Measurements from ENCODE around the gene RBM20.
"Not testable (repeated sequence)": the region's sequence is repeated elsewhere in the genome, so short reads cannot be mapped to it uniquely, and the experiment has no call there.

RBM20 gene

DNA sequence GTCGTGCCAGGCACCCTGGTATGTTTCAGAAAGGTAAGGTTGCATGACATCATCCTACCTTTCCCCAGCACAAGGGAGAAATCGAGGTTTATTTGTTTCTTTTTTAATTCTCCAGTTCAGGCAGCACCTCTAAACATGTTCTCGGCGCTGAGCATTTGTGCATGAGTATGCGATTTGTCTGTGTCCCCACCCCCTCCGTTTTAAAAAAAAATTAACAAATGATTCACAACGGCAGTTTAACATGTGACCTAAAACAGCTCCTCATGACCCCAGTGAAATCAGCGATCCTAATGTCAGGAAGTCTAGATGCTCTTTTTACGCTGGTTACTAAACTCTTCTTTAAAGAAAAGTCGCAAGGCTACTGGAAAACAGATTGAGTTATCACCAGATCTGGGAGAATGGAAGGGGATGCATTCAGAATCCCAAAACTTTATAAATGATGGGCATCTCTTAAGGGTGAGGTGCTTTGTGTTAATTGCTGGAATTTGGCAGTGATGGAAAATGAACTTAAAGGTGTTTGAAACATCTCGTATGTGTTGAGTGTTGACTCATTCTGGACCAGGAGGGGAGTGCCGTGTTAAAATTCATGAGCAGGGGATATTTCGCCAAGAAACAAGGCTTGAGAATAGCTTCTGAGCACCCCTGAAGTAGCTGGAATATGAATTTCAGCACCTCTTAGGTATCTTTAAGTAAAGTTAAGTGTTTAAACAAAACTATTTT, 120.8 kb downstream of the RBM20 start:
- no peak for DNase-seq (ENCODE audit: low read depth)

DNA sequence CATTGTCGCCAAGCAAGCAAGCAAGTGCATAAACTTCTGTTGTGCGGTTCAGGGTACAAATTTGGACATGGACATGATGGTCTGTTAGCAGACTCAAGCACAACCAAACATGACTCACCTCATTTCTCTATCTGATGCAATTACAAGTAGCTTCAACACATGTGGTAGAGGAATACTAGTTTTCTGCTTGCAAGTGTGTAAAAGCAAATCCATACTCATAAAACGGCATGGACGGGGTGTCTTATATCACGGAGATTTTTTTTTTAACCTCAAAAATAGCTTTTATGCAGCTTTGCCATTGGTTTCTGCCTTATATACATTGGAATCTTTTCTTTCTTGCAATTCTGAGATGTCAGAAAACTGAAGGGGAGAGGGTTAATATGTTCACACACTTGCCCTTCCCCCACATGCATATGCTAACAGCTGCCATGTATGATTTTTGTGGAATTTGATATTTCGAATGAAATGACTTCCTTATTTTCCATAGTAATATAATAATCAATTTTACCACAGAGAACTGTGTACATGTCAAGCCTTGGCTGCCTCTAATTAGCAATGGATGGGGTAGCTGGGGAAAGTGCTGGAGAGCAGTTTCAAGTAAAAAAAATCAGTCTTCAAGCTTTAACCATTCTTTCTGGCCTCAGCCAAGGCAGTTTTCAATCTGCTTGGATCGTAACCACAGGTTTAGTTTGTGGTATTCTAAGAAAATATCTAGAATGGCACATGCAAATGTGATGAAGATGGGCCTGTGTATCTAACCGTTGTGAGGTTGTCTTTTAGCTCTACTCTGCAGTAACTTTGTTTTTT, 121.6 kb downstream of the RBM20 start:
- no peak for DNase-seq (ENCODE audit: low read depth)

DNA sequence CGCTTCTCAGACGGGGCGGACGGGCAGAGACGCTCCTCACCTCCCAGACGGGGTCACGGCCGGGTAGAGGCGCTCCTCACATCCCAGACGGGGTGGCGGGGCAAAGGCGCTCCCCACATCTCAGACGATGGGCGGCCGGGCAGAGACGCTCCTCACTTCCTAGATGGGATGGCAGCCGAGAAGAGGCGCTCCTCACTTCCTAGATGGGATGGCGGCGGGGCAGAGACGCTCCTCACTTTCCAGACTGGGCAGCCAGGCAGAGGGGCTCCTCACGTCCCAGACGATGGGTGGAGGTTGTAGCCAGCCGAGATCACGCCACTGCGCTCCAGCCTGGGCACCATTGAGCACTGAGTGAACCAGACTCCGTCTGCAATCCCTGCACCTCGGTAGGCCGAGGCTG, 123.5 kb downstream of the RBM20 start:
- not testable (repeated sequence) for DNase-seq (ENCODE audit: low read depth)

DNA sequence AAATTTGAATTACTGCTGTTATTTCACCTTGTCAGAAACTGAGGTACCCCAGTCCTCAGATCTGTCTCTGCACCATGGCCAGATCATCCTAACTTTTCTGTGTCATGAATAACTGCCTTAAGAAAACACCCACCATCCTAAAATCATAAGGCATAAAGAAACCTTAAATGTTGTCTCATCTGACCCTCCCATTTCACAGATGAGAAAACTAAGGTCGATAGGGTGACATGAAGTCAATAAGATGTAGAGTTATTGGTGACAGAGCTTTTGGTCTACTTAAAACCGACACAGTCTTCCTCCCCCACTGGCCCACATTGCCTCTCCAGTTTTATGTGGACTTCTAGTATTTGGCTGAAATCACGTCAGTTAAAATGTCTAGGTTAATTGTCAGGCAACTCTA, 126.1 kb downstream of the RBM20 start:
- no peak for DNase-seq (ENCODE audit: low read depth)

DNA sequence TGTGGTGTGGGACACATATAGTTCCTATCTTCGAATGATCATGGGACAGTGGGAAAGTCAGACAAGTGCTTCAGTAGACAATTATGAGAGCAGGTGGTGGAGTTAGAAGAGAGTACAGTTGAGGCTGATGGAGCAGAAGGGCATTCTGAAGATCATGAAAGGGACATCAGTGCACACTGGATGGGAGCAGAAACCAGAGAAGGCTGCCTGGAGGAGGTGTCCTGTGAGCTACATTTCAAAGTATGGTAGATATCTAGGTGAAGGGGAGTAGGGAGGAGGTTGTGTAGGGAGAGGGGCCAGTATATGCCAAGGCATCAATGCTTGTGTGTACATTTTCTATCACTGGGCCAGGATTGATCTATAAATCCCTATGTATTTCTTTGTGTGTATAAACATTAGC, 127.3 kb downstream of the RBM20 start:
- no peak for DNase-seq (ENCODE audit: low read depth)

DNA sequence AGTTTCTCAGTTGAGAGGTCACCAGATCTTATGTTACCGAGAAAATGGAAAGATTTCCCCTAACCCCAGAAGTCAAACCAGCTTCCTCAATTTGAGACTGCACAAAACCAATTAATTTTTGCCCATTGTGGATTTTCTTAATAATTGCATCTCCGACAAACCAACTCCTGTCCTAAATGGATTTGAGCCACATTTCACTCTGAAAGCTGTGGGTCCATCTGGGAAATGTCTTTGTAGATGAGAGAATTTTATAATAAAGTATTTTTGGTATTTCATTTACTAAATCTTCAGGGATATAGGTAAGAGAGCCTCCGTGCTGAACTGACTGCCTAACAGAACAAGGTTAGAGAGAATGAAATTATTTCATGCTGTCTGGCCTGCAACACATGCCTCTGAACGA, 127.9 kb downstream of the RBM20 start:
- no peak for DNase-seq (ENCODE audit: low read depth)

DNA sequence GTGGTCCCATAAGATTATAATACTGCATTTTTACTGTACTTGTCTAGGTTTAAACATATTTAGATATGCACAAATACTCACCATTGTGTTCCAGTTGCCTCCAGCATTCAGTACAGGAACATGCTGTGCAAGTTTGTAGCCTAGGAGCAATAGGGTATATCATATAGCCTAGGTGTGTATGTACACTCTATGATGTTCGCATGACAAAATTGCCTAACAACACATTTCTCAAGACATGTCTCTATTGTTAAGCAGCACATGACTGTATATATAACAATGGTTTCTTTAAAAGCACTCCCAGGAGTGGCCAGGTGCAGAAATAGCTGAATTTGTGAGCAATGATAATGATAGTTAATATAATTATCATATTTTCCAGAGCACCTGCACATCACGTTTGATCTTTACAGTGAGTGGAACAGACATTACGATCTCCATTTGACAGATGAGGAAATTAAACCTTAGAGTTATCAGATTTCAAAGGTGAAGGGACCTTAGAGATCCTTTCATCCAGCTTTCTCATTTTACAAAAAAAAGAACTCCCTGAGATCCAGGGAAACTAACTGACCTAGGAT, 128.4 kb downstream of the RBM20 start:
- DNase-seq (ENCODE audit: low read depth) = no peak

DNA sequence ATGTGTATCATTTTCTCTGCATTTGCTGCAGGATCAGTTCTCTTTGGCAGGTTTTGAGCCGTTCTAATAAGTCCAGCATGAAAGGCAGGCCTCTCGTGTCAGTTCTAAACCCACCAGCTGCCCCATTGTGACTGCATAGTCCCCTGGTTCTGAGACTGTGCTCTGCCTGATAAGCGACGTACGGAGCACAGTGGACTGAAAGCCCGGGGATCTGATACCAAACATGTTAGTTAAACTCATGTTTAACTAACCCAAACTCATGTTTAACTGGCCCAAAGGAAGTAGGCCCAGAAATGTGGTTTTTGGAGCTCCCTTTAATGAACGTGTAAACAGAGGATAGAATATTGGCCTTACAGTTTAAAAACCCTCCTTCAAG, 129.5 kb downstream of the RBM20 start:
- DNase-seq (ENCODE audit: low read depth) = no peak

DNA sequence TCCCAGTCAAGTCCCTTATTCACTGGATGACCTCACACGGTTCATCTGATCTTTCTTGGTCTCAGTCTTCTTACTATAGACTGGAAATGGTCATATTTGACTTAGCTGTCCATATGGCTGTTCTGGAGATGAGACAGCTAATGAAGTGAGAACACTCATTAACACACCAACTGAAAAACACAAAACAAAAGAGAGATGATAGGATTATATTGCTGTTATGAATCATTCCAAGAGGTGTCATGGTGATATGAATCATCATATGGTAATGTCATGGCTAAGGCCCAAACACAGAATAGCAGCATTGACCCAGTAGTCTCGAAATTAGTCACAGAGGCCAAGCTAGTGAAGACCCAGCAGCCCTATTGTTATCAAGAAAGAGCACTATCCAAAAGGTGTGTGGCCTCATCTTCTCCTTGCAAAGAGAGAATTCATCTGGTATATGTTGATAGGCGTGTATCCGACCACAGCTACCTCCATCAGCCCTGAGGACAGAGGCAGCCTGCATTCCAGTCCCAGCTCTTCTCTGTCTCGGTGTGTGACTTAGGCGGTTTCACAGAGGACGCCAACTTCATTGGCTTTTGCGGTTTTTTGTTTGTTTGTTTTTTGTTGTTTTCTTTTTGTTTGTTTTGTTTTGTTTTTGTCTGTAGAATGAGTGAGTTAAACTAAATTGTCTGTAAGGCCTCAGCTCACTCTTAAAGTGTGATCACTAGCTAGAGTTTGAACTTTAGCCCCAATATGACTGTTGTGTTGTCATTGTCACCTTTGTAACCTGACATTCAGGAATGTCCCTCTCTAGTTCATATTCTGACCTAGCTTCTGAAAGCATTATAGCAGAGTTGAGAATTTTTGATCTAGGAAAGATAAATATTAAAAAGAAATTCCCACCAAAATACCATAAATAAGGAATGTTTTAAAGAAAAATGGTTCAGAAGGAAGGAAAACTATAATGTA, 130.2 kb downstream of the RBM20 start:
- no peak for DNase-seq (ENCODE audit: low read depth)

DNA sequence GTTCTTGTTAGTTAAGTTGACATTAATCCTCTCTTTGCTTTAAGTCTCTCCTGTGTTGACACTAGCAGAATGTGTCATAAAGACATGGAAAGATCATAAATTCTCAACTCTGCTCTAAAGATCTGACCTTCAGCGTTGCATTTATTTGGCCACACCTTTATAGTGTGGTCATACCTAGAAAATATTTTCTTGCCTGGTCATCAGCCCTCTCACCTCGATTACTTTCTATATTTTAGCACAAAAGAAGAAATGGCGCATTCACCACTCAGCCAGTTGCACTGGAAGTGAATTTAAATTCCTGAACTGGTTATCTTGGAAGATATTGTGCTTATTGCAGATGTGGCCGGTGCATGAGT, 130.9 kb downstream of the RBM20 start:
- DNase-seq (ENCODE audit: low read depth) = no peak

DNA sequence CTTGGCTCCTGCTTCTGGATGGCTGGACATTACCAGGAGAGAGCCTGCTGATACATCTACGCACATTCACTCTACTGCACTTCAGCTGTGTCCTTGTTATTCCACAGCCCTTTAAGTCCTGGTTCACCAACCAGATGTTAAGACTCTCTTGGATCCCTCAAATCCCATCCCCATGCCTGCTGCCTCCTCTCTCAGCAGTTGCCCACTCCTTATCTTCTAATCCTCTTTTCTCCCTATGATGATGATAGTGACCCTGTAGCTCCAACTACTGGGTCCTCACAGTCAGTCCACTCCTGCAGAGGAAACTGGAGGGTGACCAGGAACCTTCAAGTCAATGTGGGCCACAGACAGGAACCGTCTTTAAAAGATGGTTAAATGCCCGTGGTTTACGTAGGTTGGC, 131.3 kb downstream of the RBM20 start:
- DNase-seq (ENCODE audit: low read depth) = no peak

DNA sequence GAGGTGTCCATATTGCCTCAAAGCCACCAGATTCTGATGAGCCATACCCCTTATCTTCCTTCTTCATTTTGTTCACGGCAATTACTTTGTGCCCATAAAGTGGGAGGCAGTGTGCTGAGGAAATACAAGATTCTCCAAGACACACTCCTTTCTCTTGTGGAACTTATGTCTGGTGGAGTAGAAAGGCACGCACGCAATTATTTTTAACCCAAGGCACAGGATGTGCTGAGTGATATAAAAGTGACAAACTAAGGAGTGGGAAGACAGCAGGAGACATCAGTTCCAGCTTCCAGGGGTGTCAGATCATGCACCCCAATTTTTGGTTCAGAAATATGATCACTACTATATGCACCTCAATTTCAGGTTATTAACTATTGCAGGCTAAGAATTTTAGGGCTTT, 132.9 kb downstream of the RBM20 start:
- no peak for DNase-seq (ENCODE audit: low read depth)

DNA sequence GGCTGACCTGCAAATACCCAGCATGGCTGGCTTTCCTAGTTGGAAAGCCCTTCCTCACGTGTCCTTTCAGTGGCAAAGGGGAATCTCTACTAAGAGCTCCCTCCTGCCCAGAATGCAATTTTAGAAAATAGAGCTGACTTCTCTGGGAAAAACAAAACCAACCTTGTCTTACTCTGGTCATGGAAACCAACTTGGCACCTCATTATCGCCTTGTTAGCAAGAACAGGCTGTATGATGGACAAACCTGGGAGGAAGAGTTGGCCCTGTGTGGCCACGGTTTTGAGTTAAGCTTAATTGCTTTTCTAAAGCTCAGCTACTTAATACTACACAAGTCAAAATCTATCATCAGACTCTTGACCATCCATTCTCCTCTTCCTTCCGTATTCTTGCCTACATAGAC, 133.5 kb downstream of the RBM20 start:
- DNase-seq (ENCODE audit: low read depth) = no peak

DNA sequence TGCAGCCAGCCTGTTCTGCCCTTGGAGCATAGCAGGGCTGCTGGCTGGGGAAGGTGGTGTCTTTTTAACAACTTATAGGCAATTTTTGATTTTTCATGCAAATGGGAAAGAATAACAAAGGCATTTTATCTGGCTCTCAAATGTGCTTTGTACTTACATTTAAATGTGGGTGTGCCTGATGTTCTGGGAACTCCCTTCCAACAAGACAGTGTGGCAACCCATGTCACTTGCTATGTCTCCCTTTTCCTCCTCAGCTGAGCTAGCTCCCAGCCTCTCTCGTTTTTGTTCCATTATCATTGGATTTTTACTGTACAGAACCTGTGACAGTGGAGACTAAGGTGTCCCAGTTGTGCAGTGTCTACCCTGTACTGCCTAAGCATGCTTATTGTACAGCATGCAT, 134.1 kb downstream of the RBM20 start:
- DNase-seq (ENCODE audit: low read depth) = no peak

DNA sequence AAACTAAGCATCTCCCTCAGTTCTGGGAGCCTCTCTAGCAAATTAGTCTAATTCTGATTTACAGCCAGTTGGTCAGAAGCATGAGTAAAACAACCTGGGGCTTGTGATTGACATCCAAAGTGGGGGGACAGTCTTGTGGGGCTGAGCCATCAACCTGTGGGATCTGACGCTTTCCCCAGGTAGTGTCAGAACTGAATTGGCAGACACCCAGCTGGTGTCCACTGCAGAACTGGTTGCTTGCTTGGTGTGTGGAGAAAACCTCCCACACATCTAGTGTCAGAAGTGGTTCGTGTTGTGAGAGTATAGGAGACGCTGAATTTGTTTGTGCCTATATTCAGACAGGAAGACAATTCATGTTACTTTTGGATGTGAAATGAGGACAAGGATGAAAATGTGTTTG, 135.4 kb downstream of the RBM20 start:
- DNase-seq (ENCODE audit: low read depth) = no peak

DNA sequence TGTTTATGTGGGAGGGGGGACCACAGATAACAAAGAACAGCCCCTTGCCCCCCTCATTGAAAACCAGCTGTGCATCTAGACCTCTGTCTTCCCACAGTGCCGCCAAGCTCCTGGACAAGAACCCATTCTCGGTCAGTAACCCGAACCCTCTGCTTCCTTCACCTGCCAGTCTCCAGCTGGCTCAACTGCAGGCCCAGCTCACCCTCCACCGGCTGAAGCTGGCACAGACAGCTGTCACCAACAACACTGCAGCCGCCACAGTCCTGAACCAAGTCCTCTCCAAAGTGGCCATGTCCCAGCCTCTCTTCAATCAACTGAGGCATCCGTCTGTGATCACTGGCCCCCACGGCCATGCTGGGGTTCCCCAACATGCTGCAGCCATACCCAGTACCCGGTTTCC, 136.6 kb downstream of the RBM20 start:
- DNase-seq (ENCODE audit: low read depth) = no peak

DNA sequence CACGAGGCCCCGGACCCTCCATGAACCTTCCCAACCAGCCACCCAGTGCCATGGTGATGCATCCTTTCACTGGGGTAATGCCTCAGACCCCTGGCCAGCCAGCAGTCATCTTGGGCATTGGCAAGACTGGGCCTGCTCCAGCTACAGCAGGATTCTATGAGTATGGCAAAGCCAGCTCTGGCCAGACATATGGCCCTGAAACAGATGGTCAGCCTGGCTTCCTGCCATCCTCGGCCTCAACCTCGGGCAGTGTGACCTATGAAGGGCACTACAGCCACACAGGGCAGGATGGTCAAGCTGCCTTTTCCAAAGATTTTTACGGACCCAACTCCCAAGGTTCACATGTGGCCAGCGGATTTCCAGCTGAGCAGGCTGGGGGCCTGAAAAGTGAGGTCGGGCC, 137.0 kb downstream of the RBM20 start:
- no peak for DNase-seq (ENCODE audit: low read depth)

DNA sequence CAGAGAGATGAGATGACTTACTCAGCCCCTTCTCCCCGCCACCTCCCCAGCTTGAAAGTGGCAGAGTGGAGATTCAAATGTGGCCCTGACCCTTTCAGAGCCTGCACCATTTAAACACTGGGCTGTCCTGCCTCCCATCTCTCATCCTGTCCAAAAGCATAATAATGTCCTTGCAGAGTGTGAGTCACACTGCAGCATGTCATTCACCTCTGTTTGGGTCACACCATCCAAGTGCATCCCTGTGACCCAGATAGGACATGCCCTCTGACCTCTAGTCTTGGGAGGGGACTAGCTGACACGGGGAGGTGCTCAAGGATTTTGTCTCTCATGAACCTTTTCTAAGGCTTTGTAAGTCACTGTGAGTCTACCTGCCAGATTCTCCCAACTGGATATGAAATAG, 138.5 kb downstream of the RBM20 start:
- no peak for DNase-seq (ENCODE audit: low read depth)

DNA sequence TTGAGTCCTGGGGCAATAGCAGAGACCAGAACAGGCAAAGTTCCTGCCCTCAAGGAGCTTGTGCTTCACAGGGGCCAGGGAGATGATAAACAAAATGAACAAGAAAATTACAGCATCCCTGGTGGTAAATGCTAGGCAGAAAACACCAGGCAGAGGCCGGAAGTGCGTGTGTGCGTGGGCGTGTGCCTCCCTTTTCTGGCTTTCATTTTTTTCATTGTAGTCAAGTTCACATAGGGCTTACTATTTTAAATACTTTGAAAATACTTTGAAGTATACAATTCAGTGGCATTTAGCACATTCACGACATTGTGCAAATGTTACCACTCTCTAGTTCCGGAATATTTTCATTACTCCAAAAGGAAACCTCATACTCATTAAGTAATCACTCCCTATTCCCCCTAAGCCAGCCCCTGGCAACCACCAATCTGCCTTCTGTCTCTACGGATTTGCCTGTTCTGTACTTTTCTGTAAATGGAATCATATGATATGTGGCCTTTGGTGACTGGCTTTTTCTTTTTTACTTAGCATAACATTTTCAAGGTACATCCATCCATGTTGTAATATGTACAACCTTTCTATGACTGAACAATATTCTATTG, 139.5 kb downstream of the RBM20 start:
- no peak for DNase-seq (ENCODE audit: low read depth)

DNA sequence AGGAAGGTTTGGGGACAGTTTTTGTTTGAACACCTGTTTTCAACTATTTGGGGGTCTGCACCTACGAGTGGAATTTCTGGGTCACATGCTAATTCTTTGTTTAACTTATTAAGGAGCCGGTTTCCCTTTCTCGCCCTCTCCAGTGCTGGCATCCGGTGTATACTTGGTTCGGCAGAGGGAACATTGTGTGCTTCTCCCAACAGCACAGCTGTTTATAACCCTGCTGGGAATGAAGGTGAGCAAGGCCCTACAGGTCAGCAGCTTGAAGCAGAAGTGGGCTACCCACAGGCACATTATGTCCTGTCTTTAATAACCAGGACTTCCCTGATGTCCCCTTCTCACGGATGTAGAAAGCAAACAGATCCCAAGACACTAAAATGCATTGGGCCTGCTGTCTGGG, 140.1 kb downstream of the RBM20 start:
- no peak for DNase-seq (ENCODE audit: low read depth)

DNA sequence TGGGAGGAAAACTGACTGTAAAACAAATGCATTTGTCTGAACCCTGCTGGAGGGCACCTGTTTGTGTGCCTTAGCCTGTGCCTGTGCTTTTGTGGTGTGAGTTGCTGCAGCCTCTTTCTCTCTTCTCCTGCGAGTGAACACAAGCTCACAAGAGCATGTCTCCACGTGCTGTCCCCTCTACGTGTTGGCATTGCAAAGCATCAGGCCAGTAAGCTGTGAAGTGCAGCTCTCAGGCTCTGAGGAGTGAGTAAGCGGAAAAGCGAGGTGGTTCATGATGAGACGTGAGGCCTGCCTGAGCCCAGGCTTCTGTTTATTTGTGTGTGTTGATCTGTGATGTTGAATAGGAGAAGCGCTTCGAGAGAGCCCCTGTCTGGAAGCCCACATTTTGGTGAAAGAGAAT, 142.0 kb downstream of the RBM20 start:
- no peak for DNase-seq (ENCODE audit: low read depth)
